DND-41 (cell line): ENCODE measurements around the gene BIRC5.

Source experiments
- EZH2 ChIP-seq: IDR thresholded peaks from 3 replicates; pipeline ENCODE4 v1.6.1; 2012; ENCODE audit warnings: borderline replicate concordance, low read depth, mild to moderate bottlenecking, moderate library complexity, low read length, inconsistent platforms; ENCODE audit not compliant: severe bottlenecking
- TF ChIP-seq, protein P1 (sequence below): IDR thresholded peaks from 2 replicates; pipeline ENCODE4 v1.5.1; 2012; ENCODE audit warnings: borderline replicate concordance, low read length, moderate library complexity, mild to moderate bottlenecking; ENCODE audit not compliant: poor library complexity, severe bottlenecking; ENCODE audit errors: extremely low read depth

DNA sequence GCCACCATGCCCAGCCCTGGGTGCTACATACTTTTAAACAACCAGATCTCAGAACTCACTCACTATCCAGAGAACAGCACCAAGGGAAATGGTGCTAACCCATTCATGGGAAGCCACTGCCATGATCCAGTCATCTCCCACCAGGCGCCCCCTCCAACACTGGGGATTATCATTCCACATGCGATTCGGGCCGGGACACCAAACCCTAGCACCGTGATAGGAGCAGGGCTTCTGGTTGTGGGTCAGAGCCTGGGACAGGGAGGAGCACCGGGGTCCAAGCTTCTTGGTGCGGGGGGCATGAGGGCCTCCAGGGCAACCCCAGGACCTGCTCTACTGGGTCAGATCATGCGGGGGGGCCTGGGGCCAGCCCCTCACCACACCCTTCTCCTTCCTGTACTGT lies 21.8 kb downstream of the BIRC5 start:
- TF ChIP-seq, protein P1, sequence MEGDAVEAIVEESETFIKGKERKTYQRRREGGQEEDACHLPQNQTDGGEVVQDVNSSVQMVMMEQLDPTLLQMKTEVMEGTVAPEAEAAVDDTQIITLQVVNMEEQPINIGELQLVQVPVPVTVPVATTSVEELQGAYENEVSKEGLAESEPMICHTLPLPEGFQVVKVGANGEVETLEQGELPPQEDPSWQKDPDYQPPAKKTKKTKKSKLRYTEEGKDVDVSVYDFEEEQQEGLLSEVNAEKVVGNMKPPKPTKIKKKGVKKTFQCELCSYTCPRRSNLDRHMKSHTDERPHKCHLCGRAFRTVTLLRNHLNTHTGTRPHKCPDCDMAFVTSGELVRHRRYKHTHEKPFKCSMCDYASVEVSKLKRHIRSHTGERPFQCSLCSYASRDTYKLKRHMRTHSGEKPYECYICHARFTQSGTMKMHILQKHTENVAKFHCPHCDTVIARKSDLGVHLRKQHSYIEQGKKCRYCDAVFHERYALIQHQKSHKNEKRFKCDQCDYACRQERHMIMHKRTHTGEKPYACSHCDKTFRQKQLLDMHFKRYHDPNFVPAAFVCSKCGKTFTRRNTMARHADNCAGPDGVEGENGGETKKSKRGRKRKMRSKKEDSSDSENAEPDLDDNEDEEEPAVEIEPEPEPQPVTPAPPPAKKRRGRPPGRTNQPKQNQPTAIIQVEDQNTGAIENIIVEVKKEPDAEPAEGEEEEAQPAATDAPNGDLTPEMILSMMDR, result no peak
- no peak for TF ChIP-seq EZH2
